Gastroesophageal sphincter (tissue), 3 donors: ENCODE data around the gene CHIC1.

Experiments used
- EP300 ChIP-seq: sonication (generic); formaldehyde crosslinking; IDR thresholded peaks from one replicate; pipeline ENCODE4 v1.6.1; 2017; ENCODE audit warnings: antibody characterized with exemption, mild to moderate bottlenecking
- POLR2A ChIP-seq, 2 donors: fragments of 450-650 bp; IDR thresholded peaks; one replicate each; pipeline ENCODE4 v1.6.1; 2017; ENCODE audit warnings: antibody characterized with exemption in 2 of 2, mild to moderate bottlenecking in 2 of 2, moderate library complexity in 1 of 2
- POLR2AphosphoS5 ChIP-seq: sonication (generic); formaldehyde crosslinking; IDR thresholded peaks from one replicate; pipeline ENCODE4 v1.6.1; 2017; ENCODE audit warnings: antibody characterized with exemption
- TF ChIP-seq, protein P1 (sequence below), 4 experiments: fragments of 200-600 bp in 2 of 4; fragments of 450-650 bp in 2 of 4; sonication (generic) in 1 of 4; IDR thresholded peaks; one replicate each; pipeline ENCODE4 v1.5.1; 2017 to 2019; ENCODE audit warnings: antibody characterized with exemption in 4 of 4, mild to moderate bottlenecking in 2 of 4, moderate library complexity in 2 of 4

- TF ChIP-seq, protein P1, sequence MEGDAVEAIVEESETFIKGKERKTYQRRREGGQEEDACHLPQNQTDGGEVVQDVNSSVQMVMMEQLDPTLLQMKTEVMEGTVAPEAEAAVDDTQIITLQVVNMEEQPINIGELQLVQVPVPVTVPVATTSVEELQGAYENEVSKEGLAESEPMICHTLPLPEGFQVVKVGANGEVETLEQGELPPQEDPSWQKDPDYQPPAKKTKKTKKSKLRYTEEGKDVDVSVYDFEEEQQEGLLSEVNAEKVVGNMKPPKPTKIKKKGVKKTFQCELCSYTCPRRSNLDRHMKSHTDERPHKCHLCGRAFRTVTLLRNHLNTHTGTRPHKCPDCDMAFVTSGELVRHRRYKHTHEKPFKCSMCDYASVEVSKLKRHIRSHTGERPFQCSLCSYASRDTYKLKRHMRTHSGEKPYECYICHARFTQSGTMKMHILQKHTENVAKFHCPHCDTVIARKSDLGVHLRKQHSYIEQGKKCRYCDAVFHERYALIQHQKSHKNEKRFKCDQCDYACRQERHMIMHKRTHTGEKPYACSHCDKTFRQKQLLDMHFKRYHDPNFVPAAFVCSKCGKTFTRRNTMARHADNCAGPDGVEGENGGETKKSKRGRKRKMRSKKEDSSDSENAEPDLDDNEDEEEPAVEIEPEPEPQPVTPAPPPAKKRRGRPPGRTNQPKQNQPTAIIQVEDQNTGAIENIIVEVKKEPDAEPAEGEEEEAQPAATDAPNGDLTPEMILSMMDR (IDR thresholded peaks at IDR 0.05): no peak
- TF ChIP-seq POLR2A (IDR thresholded peaks at IDR 0.05) (no peak), EP300 (no peak), POLR2AphosphoS5 (no peak)
These were observed 18.1 kb downstream of the CHIC1 start for GRCh38 chrX:73581002-73581628.
